HEK293T (cell line): ENCODE measurements around the gene ALDH4A1.

ENCODE experiments used
- BHLHE40 ChIP-seq: fragments of 450-650 bp; IDR thresholded peaks from 2 replicates; pipeline ENCODE4 v1.6.1; 2016; ENCODE audit warnings: mild to moderate bottlenecking, moderate library complexity, borderline replicate concordance
- FOXM1 ChIP-seq: fragments of 450-650 bp; IDR thresholded peaks from 2 replicates; pipeline ENCODE4 v1.6.1; 2017; ENCODE audit warnings: mild to moderate bottlenecking, borderline replicate concordance
- HDGF ChIP-seq: fragments of 450-650 bp; IDR thresholded peaks from 2 replicates; pipeline ENCODE4 v1.6.1; 2017; ENCODE audit warnings: antibody characterized with exemption, borderline replicate concordance
- L3MBTL2 ChIP-seq: fragments of 450-650 bp; conservative IDR thresholded peaks from 2 replicates; pipeline ENCODE4 v1.6.1; 2016; ENCODE audit warnings: mild to moderate bottlenecking
- PKNOX1 ChIP-seq: fragments of 450-650 bp; IDR thresholded peaks from 2 replicates; pipeline ENCODE4 v1.6.1; 2016
- SUZ12 ChIP-seq: fragments of 450-650 bp; IDR thresholded peaks from 2 replicates; pipeline ENCODE4 v1.6.1; 2016; ENCODE audit warnings: mild to moderate bottlenecking
- TARDBP ChIP-seq: fragments of 450-650 bp; IDR thresholded peaks from 2 replicates; pipeline ENCODE4 v1.6.1; 2016
- ZNF384 ChIP-seq: fragments of 450-650 bp; IDR thresholded peaks from 2 replicates; pipeline ENCODE4 v1.6.1; 2016

GRCh38 chr1:18932879-18933278 lies 30.5 kb upstream of the ALDH4A1 start:
- no peak for TF ChIP-seq PKNOX1
- TF ChIP-seq BHLHE40, result no peak
- no peak for TF ChIP-seq SUZ12
- TF ChIP-seq TARDBP, result no peak
- no peak for TF ChIP-seq L3MBTL2
- no peak for TF ChIP-seq ZNF384
- TF ChIP-seq HDGF, result no peak
- no peak for TF ChIP-seq FOXM1
